Ureter (tissue), 1 donor: ENCODE data around the gene PYGM. TPM values are rescaled to one million over a fixed set of nuclear protein-coding genes. Genes with fewer than 3 reads are reported as not detected.

Source experiments
- DNase-seq: peaks from one replicate; pipeline ENCODE4 v3.0.0-alpha.2; 2020; ENCODE audit warnings: low spot score
- total RNA-seq: library from RNA; stranded (reverse); gene quantifications from one replicate; pipeline ENCODE4 v1.2.4, GENCODE V29; 2023
- donor health status: DM: yes; HTN: yes; CAD: no.

Gene PYGM
- 11.4 TPM for total RNA-seq

DNA sequence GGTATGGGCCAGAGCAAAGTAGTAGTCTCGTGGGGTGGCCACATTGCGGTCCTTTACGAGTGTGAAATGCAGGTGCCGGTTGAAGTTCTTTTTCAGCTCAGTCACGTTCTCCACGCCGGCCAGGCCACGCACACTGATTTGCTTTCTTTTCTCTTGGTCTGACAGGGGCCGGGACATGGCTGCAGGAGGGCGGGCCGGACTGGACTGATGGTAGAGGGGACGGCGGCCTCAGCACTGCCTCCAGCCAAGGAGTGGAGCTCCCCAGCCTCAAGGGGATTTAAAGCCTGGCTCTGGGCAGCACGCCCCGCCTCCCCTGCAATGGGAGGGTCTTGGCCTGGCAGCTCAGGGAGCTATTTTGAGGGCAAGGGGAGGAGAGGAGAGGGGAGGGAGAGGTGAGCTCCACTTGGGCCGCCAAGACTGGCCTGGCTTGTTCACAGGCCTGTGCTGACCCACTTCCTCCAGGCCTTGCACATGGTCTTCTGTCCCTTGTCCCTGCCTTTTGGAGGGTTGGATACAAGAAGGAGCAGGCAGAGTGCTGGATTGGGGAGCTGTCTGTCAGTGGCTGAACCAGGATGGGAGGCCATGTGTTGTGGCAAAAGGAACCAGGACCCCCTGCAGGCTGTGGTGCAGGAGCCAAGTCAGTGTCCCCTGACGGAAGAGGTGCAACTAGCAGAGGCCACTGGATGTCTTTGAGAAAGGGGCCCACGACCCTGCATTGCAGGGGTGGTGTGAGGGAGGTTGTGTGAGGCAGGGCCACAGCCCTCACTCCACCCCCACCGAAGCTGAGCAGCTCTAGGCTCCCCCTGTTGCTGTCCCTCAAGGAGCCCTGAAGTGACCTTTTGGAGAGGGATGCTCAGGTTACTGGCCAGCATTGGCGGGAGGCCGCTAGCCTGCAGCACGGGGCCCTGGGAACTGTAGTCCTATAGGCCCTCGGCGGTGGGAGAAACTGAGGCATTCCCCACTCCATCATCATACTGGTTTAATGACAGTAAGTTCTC is at the start of gene PYGM:
TSS of gene PYGM (minus strand) at position 253 of the 998 bp plus-strand sequence. CDS start at position 177, 76 bp downstream.
- no peak for DNase-seq

- DNase-seq = no peak
Measured at GRCh38 chr11:64805481-64805880, 45.7 kb upstream of the PYGM start.

GRCh38 chr11:64804346-64805210 is 44.8 kb upstream of the PYGM start:
- DNase-seq = no peak

- no peak for DNase-seq
Measured at GRCh38 chr11:64803846-64804345, 44.1 kb upstream of the PYGM start.

GRCh38 chr11:64803158-64803845 is 43.5 kb upstream of the PYGM start, which contains the start of gene MAP4K2:
Gene MAP4K2, minus strand, starts transcription at chr11:64803214. Its CDS starts 65 bp downstream, at chr11:64803149.
- peak; percentile 82 for DNase-seq

GRCh38 chr11:64802370-64803157 is 42.8 kb upstream of the PYGM start:
- DNase-seq = no peak

DNA sequence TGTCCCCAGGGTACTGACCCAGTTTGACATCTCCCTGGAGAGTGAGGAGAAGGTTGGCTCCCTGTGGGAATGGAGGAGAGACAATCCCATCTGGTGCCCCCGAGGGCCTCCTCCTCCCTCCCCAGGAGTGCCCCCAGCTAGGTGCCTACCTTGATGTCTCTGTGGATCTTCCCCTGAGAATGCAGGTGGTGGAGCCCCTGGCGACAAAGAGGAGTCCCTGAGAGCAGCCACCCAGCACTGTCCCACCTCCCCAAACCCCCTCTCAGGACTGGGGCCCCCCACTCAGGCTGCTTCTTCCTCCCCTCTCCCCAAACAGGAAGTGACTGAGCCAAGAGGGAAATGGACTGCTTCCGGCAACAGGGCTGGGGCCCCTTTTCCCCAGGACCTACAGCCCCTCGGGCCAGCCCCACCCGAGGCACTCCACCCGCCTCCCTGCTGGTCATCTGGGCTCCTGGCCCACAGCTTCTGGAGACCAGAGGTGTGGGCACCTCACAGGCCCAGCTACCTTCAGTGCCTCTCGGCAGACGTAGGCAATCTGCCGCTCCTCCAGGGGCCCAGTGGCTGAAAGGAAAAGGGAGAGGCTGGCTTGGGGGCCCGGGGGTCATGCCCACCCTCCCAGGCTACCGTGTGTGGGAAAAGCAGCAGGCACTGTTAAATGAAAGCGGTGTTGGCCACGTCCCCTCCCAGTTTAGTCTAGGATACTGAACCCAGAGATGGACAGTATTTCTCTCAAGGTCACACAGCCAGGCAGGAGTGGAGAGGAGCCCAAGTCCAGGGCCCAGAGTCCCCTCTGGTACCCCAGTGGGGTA is 42.0 kb upstream of the PYGM start:
- DNase-seq = no peak

- DNase-seq = no peak
Measured at GRCh38 chr11:64801158-64801464, 41.3 kb upstream of the PYGM start.

DNA sequence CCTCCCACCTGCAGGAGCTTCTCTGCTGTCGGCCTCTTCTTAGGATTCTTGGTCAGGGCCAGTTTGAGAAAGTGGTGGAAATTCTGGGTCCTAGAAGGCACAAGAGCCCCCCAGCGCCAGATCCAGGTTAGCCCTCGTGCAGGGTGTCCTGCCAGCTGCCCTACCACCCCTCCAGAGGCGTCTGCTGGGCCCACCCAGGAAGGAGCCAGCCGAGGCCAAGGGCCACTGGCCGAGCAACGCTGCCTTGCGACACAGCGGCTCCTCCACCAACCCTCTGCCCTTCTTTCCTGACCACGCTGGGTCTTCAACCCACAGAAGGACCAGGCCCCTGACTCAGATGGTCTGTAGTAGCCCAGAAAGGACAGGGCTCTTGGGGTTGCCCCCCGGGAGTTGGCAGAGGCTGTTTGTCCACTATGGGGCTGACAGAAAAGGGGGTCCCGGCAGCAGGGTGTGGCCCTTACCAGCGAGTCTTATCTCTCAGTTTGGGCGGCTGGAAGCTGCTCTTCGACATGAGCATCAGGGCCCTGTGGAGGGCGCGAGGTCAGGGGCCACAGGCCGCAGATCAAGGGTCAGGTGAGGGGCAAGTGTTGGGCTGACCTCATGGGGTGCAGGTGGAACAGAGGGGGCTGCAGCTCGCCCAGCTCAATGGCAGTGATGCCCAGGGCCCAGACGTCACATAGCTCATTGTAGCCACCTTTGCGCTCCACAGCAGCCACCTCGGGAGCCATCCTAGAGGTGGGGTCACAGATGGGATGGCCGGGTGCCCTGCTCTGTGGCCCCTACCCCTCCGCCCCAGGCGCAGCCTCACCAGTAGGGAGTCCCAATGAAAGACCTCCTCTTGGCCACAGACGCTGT is 40.8 kb upstream of the PYGM start:
- DNase-seq = no peak

- DNase-seq = no peak
Measured at GRCh38 chr11:64799623-64800302, 40.0 kb upstream of the PYGM start.

GRCh38 chr11:64799256-64799622 is 39.5 kb upstream of the PYGM start:
- DNase-seq = no peak

DNA sequence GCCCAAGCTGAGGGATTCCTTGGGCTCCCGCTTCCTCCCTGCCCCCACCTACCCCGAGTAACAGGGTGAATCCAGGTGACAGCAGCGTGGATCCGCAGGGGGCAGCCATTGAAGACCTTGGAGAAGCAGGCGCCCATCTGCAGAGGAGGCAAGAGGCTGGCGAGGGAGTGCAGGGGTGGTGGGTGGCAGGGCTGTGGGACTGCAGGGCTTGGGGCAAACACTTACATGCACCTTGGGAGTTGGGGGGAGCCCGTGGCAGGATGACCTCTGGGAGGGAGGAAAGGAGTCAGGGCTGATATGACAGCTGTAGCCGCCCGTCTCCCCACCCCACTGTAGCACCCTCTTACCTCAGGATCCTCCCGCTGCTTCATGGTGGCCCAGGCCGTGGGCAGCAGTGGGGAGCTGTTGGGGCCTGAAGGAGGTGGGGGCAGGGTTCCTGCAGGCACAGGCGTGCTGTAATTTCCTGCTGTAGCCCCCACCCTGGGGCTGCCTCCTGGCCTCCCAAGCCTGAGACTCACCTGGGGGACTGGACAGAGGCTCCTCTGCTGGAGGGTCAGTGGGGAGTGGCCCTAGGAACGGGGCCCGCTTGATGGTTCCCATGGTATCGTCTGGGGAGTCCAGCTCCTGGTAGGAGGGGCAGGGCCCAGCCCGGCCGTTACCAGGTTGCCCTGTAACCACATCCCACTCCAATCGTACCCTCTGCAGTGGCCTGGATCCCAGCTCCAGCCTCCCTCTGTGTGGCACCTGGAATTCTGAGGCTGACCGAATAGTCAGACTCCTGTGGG is 37.2 kb upstream of the PYGM start:
- DNase-seq = no peak

DNA sequence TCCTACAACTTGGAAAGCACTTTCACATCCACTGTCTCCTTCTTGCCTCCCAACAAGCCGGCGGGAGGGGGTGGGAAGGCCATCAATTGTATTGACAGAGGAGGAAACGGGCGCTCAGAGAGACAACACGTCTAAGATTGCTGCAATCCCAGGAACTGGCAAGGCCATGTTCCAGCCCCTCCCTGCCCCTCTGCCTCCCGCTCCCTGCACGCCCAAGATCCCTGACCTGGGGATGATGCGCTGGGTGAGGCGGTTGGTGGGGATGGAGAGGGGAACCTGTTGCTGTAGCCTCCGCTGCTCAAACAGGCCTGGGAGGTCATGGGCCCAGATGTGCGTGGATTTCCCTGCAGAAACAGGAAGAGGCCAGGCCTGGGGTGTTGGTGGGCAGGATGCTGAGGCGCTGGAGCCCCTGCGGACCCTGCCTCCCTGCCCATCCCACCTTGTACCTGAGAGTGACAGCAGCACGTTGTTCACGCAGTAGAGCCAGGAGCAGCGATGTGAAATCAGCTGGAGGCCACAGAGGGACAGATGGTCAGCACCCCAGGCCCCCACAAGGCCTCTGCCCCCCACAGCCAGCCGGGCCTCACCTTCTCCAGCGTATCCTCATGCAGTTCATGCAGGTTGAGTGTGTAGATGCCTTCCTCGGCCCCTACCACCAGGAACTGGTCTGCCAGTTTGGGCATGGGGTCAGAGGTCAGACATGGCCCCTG is 36.4 kb upstream of the PYGM start:
- DNase-seq = no peak

DNA sequence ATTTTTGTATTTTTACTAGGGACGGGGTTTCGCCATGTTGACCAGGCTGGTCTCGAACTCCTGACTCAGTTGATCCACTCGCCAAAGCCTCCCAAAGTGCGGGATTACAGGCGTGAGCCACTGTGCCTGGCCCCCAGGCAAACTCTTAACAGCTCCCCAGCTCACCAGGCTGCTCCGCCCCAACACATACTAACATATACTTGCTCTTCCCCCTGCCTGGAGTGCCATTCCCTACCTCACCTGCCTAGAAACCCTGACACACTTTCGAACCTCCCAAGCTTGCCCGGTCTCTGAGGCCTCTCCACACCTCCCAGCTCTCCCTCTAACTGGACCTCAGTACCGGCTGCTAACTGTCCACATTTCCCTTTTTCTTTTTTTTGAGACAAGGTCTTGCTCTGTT is 34.8 kb upstream of the PYGM start:
- DNase-seq = no peak

DNA sequence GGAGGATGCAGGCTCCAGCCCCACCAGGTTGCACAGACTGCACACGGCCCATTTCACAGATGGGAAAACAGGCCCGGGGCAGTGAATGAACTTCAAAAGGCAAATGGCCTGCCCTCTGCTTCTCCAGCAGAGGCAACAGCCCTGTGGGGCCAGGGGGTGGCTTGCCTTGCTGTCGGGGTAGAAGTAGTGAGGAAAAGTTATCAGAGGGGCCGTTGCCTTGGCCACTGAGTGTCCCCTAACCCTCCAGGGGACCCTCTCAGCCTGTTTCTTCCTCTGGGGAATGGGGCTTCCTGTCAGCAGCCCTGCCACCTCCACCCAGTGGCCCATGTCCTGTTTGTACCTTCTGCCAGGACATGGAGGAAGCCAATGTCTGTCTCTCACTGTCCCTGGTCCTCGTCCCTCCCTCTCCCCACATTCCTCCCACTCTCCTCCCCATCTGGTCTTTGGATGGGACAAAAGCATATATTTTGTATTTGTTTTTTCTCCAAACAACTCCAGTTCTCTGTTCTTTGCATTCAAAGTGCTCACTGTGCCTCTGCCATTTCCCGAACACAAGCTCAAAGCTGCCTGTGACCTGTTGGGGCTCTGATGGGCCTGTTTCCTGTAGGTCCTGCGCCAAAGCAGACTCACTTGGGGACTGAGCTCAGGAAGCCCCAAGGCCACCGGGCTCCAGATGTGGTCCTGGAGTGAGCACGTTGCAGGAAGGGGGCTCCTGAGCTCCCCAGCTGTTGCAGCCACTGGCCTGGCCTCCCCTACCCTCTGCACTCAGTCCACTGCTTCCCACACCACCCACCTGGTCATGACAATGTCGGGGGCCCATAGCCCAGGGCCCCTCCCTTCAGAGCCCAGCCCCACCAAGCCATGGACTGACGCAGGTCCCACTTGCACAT is 33.7 kb upstream of the PYGM start:
- DNase-seq = no peak

GRCh38 chr11:64792482-64792881 is 32.7 kb upstream of the PYGM start:
- DNase-seq = no peak
